8988T (cell line): ENCODE measurements around the gene TSKU.

Experiments used
- DNase-seq: peaks from one replicate; pipeline ENCODE4 v3.0.0; 2011

Gene TSKU

GRCh38 chr11:76770642-76771445 lies 12.3 kb upstream of the TSKU start:
- no peak for DNase-seq

DNA sequence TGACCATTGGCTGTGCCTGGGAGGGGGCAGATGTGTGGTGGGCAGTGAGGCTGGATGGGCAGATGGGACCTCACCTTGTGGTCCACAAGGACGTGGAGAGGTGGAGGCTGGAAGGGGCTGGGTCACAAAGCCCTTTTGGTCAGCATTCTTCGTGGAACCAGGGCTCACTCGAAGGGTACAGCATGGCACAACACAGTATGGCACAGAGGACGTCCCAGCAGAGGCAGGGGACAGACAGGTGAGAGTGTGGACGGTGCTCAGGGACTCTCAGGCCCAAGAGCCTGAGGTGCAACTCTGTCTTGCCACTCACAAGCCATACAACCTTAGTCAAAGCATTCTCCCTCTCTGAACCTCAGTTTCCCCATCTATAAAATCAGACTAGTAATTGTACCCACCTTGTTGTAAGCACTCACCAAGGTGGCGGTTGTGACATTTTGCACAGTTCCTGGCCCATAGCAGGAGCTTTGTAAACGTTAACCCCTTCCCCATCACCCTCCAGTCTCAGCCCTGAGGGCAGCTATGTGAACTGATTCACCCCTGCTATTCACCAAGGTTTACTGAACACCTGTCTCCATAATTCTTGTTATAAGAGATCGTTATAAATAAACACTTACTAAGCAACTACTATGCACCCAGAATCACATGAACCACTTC lies 11.6 kb upstream of the TSKU start:
- DNase-seq = no peak

- DNase-seq = no peak
Measured at GRCh38 chr11:76772100-76772782, 10.9 kb upstream of the TSKU start.

GRCh38 chr11:76772783-76773106 lies 10.4 kb upstream of the TSKU start:
- DNase-seq = no peak

- DNase-seq = no peak
Measured at GRCh38 chr11:76773921-76774361, 9.2 kb upstream of the TSKU start.

DNA sequence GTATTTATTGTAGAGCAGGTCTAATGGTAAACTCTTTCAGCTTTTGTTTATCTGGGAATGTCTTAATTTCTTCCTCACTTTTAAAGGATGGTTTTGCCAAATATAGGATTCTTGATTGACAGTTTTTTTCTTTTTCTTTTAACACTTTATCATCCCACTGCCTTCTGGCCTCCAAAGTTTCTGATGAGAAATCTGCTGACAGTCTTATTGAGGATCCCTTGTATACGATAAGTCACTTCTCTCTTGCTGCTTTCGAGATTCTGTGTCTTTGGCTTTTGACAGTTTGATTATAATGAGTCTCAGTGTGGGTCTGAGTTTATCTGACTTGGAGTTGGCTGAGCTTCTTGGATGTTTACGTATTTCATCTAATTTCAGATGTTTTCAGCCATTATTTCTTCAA lies 6.7 kb upstream of the TSKU start:
- DNase-seq = no peak

DNA sequence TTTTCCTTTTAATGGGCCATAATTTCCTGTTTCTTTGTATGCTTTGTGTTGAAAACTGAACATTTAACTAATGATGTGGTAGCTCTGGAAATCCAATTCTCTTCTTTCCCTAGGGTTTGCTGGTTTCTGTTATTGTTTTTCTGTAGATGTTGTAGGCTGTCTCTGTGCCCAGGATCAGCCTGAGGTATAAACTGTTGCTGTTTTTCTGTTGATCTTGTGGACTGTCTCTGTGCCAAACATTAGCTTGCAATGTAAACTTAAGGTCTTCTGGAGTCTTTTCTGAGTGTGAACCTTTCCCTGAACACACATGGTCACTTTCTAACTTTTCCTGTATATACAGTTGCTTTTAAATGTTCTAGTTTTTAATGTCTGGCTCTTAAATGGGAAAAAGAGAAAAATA lies 5.9 kb upstream of the TSKU start:
- DNase-seq = no peak

DNA sequence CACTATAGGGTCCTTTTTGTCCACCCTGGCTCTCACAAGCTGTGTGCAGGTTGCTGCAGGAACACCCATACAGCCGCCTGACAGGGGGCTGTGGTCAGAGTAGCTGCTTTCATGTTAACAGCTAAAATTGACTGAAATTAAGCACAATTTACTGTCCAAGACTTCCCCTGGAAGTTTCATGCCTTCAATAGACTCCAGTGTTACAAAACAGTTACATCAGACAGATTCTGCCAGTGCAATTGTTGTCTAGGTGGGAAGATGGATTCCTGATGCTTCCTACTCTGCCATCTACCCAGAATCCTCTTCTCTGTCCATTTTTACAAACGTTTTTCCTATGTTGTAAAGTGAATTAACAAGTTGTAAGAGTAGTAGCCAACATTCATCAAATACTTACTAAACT lies 5.3 kb upstream of the TSKU start:
- no peak for DNase-seq

DNA sequence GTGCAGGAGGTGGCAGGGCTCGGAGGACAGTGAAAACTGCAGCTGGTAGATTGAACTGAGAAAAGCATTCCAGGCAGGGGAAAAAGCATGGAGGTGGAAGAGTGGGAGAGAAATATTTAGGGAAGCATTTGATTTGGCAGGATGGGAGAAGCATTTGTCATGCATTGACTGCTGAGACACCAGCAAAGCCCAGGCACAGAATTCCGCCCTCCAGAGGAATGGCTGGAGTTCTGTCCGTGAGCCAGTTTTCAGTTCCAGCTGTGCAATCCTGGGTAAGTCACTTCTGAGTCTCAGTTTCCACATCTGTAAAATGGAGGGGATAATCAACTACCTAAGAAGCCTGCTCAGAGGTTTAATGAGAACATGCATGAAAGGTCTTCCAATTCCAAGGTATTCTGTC lies 4.3 kb upstream of the TSKU start:
- DNase-seq = no peak

DNA sequence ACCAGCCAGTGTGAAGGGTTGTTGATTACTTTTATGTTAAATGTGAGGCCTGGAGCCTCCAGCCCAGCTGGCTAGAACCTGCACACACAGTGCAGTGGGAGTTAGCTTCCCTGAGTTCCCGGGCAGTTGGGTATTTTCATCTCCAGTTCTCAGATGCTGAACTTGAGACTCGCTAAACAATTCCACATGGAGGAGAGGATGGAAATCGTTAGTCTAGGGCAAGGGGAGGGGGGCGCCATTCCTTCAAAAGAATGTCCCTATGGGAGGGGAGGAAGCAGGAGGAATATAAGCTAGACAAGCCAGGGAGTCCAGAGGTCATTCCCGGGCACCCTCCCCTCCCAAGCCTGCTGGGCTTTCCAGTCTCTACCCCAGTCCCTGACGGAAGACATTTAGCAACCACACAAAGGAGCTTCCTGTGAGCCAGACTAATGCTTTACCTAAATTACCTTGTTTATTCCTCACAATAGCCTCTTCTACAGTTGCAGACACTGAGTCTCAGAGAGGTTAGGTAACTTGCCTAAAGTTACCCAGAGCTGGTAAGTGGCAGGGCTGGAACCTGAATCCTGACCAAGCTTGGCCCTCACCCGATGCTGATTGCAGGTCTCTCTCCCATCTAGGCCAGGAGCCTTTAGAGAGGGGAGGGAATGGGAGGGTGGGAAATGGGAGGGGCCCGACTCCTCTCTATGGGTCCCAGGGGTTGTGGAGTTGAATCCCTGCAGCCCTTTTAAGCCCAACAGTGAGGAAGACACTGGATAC lies 1.9 kb upstream of the TSKU start:
- DNase-seq = no peak

- no peak for DNase-seq
Measured at GRCh38 chr11:76781807-76782530, 1.2 kb upstream of the TSKU start.

- DNase-seq = peak; percentile 94
Measured at GRCh38 chr11:76782531-76783293, 444 bp upstream of the TSKU start.

DNA sequence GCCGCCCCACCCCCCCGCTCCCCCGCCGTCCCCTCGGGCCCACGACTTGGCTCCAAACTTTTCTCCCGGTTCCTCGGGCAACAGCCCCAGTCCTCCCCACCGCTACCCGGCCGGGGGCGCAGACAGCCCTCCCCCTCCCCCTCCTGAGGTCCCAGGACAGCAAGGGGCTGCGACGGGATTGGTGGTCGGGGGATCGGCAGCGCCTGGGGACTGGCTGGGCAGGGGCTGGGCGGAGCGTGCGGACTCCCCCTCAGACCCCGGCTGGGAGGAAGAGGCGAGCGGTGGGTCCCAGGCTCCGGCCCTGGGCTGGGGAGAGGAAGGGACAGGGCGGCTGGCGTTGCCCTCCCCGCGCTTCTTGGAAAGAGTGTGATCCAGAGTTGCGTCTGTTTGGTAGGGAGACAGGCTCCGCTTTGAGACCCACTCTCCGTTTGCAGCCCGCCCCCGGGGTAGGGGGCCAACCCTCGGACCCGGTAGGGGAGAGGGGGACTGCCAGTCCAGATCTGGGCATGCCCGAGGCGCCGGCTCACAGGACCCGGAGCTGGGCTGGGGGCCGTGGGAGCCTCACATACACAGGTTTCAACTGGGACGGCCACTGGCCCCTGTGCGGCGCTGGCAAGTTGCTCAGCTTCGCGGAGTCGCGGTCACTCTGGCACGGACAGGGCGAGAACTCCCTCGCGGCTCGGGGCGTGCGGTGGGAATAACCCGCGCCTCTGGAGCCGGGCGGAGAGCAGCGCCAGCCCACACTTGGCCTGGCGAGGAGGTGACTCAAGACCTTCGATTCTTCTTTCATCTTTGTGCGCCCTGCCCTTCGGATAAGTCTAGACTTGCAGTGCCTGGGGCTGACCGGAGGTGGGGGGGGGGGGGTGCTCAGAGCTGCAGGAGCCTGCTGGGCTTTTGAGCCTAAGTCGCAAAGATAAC lies 999 bp downstream of the TSKU start:
- DNase-seq = peak; percentile 83

DNA sequence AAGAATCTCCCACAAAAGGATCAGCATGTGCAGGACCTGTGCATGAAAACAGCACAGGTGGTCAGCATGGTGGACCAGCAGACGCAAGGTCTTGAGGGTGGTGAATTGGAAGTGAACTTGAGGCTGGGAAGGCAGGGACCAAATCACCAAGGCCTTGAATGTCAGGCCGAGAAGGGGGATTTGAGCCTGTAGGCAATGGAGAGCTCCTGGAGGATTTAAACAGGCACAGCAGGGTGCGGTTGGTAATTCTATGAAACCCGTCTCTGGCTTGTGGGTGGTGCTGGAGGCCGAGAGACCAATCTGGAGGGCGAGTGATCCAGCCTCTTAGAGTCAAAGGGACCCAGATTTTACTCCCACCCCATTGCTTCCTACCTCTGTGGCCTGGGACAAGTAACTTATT lies 2.4 kb downstream of the TSKU start:
- no peak for DNase-seq

DNA sequence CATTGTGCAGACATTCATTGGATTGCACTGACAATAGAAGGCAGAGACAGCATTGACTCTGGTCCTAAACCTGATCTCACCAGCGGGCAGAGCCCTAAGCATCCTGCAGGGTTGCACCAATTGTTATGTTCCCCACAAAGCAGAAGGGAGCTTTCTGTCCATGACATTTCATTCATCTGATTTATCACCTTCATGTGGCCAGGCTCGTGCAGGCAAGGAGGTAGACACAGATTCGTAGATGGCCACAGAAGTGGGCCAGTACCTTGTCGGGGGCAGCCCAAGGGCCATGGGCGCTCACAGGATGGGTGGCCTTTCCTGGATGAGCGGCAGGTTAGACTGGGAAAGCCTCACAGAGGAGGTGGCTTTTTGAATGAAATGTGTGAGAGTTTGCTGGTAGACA lies 2.9 kb downstream of the TSKU start:
- DNase-seq = no peak

- DNase-seq = no peak
Measured at GRCh38 chr11:76786441-76787014, 3.4 kb downstream of the TSKU start.

- no peak for DNase-seq
Measured at GRCh38 chr11:76787271-76787670, 4.1 kb downstream of the TSKU start.

DNA sequence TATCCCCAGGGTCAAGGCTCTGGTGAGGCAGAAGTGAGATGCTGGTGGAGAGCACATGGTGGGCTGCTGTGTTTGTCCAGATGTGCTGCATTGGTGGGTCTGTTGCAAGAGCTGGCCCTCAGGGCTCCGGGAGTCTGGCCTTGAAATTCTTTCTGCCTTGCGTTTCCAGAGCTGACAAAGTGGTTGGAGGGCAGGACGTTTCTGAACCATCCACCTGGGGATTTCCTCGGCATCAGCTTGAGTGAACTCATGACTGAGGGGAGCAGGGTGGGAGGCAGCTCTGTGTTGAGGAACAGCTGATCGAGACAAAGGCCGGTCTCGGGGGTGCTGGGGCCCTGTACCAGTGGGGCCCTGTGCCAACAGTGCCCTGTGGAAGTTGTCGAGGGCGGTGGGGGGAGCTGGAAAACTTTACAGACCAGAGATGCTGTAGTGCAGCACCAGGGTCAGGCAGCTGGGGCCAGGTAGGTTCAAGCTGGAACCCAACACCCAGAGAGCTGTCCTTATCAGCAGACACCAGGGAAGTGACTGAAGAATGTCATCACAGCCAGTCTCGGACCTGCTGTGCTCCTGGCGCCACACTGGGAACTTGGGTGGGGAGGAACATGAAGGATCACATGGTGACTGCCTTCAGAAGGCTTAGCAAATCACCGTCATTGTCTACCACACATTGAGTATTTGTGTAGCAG lies 4.9 kb downstream of the TSKU start:
- no peak for DNase-seq

- DNase-seq = peak; percentile 17
Measured at GRCh38 chr11:76788661-76789442, 5.7 kb downstream of the TSKU start.
